GM21526 (cell line): Measurements from ENCODE around the gene NTNG2.

Experiments
- ATAC-seq: cut with Tn5 transposase; IDR thresholded peaks from one replicate; pipeline ENCODE4 v1.9.1; 2021; ENCODE audit warnings: moderate library complexity; ENCODE audit not compliant: unreplicated experiment, low FRiP score

The NTNG2 gene

GRCh38 chr9:132199056-132199455, 37.2 kb downstream of the NTNG2 start:
- no peak for ATAC-seq

GRCh38 chr9:132200706-132201105, 38.8 kb downstream of the NTNG2 start:
- no peak for ATAC-seq

GRCh38 chr9:132201139-132201538, 39.3 kb downstream of the NTNG2 start:
- ATAC-seq: no peak

GRCh38 chr9:132201780-132202703, 40.2 kb downstream of the NTNG2 start:
- no peak for ATAC-seq

- ATAC-seq: no peak
Measured at GRCh38 chr9:132204883-132205282, 43.0 kb downstream of the NTNG2 start.

- no peak for ATAC-seq
Measured at GRCh38 chr9:132207215-132207614, 45.4 kb downstream of the NTNG2 start.

GRCh38 chr9:132207839-132208615, 46.2 kb downstream of the NTNG2 start:
- no peak for ATAC-seq

GRCh38 chr9:132209228-132209627, 47.4 kb downstream of the NTNG2 start:
- no peak for ATAC-seq

- ATAC-seq: no peak
Measured at GRCh38 chr9:132210472-132211145, 48.8 kb downstream of the NTNG2 start.

- ATAC-seq: no peak
Measured at GRCh38 chr9:132211570-132211969, 49.7 kb downstream of the NTNG2 start.

- ATAC-seq: no peak
Measured at GRCh38 chr9:132214027-132214622, 52.3 kb downstream of the NTNG2 start.

- ATAC-seq: no peak
Measured at GRCh38 chr9:132216861-132217619, 55.2 kb downstream of the NTNG2 start.

GRCh38 chr9:132218208-132218607, 56.4 kb downstream of the NTNG2 start:
- ATAC-seq: no peak

- ATAC-seq: no peak
Measured at GRCh38 chr9:132221941-132222340, 60.1 kb downstream of the NTNG2 start.

- no peak for ATAC-seq
Measured at GRCh38 chr9:132224645-132225044, 62.8 kb downstream of the NTNG2 start.

- no peak for ATAC-seq
Measured at GRCh38 chr9:132226571-132227430, 64.9 kb downstream of the NTNG2 start.

- ATAC-seq: no peak
Measured at GRCh38 chr9:132228062-132228461, 66.2 kb downstream of the NTNG2 start.

- ATAC-seq: no peak
Measured at GRCh38 chr9:132230605-132231004, 68.7 kb downstream of the NTNG2 start.
